ENCODE results near the gene DDIT4. TPM values are rescaled to one million over a fixed set of nuclear protein-coding genes. Genes with fewer than 3 reads are reported as not detected.

The DDIT4 gene
- total and polyA plus RNA-seq, 9 of the 15 experiments (the other 6 are each of a cell fraction or from before 2014, with no cell fraction given), result 8.2 to 675 (median 159) TPM

DNA sequence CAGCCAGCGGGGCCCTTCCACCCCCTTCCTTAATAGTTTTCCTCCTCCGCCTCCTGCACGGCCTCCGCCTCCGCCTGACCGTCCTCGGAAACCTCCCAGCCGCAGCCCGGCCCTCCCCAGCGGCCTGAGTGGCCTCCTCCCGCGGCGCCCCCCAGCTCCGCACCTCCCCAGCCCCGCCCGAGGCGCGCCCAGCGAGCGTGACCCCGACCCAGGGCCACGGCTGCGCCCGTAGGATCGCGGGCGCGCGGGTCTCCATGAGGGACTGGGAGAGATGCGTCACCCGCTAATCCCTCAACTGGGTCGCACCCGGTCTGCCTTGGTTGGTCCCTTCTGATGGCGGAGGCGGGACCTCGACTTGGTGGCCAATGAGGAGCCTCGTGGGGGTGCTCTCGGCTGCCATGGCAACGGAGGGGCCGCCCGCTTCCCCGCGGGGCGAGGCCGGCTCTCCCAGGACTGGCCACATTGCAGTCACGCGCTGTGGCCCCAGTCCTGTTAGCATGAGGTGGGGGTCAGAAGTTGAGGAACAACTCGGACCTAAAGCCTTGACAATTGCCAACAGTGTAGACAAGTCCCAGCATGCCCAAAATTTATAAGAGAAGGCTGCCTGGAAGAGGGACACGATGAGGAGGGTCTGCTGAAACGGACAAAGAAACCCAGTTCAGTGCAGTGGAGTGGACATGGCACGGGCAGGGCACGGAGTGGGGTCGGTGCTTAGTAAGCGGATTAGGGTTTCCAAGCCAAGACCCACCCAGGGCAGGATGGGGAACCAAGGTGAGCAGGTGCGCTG, 24.3 kb downstream of the DDIT4 start (continued):
- TF ChIP-seq, protein P1, sequence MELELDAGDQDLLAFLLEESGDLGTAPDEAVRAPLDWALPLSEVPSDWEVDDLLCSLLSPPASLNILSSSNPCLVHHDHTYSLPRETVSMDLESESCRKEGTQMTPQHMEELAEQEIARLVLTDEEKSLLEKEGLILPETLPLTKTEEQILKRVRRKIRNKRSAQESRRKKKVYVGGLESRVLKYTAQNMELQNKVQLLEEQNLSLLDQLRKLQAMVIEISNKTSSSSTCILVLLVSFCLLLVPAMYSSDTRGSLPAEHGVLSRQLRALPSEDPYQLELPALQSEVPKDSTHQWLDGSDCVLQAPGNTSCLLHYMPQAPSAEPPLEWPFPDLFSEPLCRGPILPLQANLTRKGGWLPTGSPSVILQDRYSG (tag; conservative IDR thresholded peaks at IDR 0.05; ENCODE audit: low read depth), result peak; percentile 97
- TF ChIP-seq CC2D1A (IDR thresholded peaks at IDR 0.05), result no peak
- TF ChIP-seq, protein P2, sequence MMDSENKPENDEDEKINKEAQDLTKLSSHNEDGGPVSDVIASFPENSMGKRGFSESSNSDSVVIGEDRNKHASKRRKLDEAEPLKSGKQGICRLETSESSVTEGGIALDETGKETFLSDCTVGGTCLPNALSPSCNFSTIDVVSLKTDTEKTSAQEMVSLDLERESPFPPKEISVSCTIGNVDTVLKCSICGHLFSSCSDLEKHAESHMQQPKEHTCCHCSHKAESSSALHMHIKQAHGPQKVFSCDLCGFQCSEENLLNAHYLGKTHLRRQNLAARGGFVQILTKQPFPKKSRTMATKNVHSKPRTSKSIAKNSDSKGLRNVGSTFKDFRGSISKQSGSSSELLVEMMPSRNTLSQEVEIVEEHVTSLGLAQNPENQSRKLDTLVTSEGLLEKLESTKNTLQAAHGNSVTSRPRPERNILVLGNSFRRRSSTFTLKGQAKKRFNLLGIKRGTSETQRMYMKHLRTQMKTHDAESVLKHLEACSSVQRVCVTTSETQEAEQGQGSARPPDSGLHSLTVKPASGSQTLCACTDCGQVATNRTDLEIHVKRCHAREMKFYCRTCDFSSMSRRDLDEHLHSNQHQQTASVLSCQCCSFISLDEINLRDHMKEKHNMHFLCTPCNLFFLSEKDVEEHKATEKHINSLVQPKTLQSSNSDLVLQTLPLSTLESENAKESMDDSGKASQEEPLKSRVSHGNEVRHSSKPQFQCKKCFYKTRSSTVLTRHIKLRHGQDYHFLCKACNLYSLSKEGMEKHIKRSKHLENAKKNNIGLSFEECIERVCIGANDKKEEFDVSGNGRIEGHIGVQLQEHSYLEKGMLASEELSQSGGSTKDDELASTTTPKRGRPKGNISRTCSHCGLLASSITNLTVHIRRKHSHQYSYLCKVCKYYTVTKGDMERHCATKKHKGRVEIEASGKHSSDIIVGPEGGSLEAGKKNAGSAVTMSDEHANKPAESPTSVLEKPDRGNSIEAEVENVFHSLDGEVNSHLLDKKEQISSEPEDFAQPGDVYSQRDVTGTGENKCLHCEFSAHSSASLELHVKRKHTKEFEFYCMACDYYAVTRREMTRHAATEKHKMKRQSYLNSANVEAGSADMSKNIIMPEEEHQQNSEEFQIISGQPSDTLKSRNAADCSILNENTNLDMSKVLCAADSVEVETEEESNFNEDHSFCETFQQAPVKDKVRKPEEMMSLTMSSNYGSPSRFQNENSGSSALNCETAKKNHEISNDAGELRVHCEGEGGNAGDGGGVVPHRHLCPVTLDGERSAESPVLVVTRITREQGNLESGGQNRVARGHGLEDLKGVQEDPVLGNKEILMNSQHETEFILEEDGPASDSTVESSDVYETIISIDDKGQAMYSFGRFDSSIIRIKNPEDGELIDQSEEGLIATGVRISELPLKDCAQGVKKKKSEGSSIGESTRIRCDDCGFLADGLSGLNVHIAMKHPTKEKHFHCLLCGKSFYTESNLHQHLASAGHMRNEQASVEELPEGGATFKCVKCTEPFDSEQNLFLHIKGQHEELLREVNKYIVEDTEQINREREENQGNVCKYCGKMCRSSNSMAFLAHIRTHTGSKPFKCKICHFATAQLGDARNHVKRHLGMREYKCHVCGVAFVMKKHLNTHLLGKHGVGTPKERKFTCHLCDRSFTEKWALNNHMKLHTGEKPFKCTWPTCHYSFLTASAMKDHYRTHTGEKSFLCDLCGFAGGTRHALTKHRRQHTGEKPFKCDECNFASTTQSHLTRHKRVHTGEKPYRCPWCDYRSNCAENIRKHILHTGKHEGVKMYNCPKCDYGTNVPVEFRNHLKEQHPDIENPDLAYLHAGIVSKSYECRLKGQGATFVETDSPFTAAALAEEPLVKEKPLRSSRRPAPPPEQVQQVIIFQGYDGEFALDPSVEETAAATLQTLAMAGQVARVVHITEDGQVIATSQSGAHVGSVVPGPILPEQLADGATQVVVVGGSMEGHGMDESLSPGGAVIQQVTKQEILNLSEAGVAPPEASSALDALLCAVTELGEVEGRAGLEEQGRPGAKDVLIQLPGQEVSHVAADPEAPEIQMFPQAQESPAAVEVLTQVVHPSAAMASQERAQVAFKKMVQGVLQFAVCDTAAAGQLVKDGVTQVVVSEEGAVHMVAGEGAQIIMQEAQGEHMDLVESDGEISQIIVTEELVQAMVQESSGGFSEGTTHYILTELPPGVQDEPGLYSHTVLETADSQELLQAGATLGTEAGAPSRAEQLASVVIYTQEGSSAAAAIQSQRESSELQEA (IDR thresholded peaks at IDR 0.05; ENCODE audit: low read depth), result no peak
- no peak for TF ChIP-seq ILK (tag; IDR thresholded peaks at IDR 0.05; ENCODE audit: borderline replicate concordance, low read depth)
- TF ChIP-seq ZBTB7A (IDR thresholded peaks at IDR 0.05; ENCODE audit: borderline replicate concordance, control insufficient read depth, low read depth, low read length), result peak; percentile 95
- peak; percentile 84 for TF ChIP-seq BHLHE40 (IDR thresholded peaks at IDR 0.05; ENCODE audit: low read length)
- TF ChIP-seq, protein P3, sequence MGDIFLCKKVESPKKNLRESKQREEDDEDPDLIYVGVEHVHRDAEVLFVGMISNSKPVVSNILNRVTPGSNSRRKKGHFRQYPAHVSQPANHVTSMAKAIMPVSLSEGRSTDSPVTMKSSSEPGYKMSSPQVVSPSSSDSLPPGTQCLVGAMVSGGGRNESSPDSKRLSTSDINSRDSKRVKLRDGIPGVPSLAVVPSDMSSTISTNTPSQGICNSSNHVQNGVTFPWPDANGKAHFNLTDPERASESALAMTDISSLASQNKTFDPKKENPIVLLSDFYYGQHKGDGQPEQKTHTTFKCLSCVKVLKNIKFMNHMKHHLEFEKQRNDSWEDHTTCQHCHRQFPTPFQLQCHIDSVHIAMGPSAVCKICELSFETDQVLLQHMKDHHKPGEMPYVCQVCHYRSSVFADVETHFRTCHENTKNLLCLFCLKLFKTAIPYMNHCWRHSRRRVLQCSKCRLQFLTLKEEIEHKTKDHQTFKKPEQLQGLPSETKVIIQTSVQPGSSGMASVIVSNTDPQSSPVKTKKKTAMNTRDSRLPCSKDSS (IDR thresholded peaks at IDR 0.05; ENCODE audit: low read depth, partially characterized antibody), result no peak
- TF ChIP-seq ZNF589 (CRISPR knock-in tag; IDR thresholded peaks at IDR 0.05; ENCODE audit: low read depth), result peak; percentile 96
- no peak for TF ChIP-seq TSC22D4 (tag; IDR thresholded peaks at IDR 0.05)
- TF ChIP-seq RFX1 (IDR thresholded peaks at IDR 0.05), result peak; percentile 100
- TF ChIP-seq, protein P4, sequence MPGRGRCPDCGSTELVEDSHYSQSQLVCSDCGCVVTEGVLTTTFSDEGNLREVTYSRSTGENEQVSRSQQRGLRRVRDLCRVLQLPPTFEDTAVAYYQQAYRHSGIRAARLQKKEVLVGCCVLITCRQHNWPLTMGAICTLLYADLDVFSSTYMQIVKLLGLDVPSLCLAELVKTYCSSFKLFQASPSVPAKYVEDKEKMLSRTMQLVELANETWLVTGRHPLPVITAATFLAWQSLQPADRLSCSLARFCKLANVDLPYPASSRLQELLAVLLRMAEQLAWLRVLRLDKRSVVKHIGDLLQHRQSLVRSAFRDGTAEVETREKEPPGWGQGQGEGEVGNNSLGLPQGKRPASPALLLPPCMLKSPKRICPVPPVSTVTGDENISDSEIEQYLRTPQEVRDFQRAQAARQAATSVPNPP (IDR thresholded peaks at IDR 0.05; ENCODE audit: borderline replicate concordance, insufficient read depth, insufficient read length), result no peak
- no peak for TF ChIP-seq ATF1 (CRISPR knock-in tag; IDR thresholded peaks at IDR 0.05)
- peak; percentile 82 for TF ChIP-seq ATF1 (tag; IDR thresholded peaks at IDR 0.05)
- TF ChIP-seq KDM1A (IDR thresholded peaks at IDR 0.05), result no peak
- TF ChIP-seq POLR2H (tag; IDR thresholded peaks at IDR 0.05; ENCODE audit: low read depth), result peak; percentile 92
- TF ChIP-seq MXI1 (IDR thresholded peaks at IDR 0.05; ENCODE audit: low read depth, low read length), result peak; percentile 95
